Loucy (cell line): ENCODE data around the gene NHLRC2.

Source experiments
- H2AFZ ChIP-seq: fragments of 200-600 bp; sonication (generic); 2 replicates; pipeline ENCODE4 v1.6.0; 2016; ENCODE audit warnings: antibody characterized with exemption, mild to moderate bottlenecking, low read length, moderate library complexity
- H3F3A ChIP-seq: fragments of 200-600 bp; 2 replicates; pipeline ENCODE4 v1.6.0; 2016; ENCODE audit warnings: antibody characterized with exemption, low read depth, mild to moderate bottlenecking
- H3K27me3 ChIP-seq: fragments of 200-600 bp; sonication (generic); 2 replicates; pipeline ENCODE4 v1.6.1; 2014; ENCODE audit warnings: low read length, mild to moderate bottlenecking; ENCODE audit not compliant: insufficient read depth, poor library complexity, severe bottlenecking
- H3K36me3 ChIP-seq: fragments of 200-600 bp; sonication (generic); 2 replicates; pipeline ENCODE4 v1.6.1; 2016; ENCODE audit warnings: low read length; ENCODE audit not compliant: insufficient read depth
- H3K4me1 ChIP-seq: fragments of 200-600 bp; sonication (generic); 2 replicates; pipeline ENCODE4 v1.5.1; 2014; ENCODE audit warnings: low read length, mild to moderate bottlenecking; ENCODE audit not compliant: insufficient read depth, poor library complexity, severe bottlenecking
- H3K4me2 ChIP-seq: fragments of 200-600 bp; sonication (generic); 2 replicates; pipeline ENCODE4 v1.6.0; 2014; ENCODE audit warnings: antibody characterized with exemption, low read length, low read depth, mild to moderate bottlenecking; ENCODE audit not compliant: poor library complexity, severe bottlenecking
- H3K4me3 ChIP-seq: fragments of 200-600 bp; sonication (generic); 2 replicates; pipeline ENCODE4 v1.5.1; 2014; ENCODE audit warnings: low read length, mild to moderate bottlenecking, mixed read lengths; ENCODE audit not compliant: poor library complexity, severe bottlenecking
- H3K79me2 ChIP-seq: fragments of 200-600 bp; sonication (generic); 2 replicates; pipeline ENCODE4 v1.6.1; 2014; ENCODE audit warnings: low read length; ENCODE audit not compliant: insufficient read depth
- H3K9ac ChIP-seq: fragments of 200-600 bp; sonication (generic); 2 replicates; pipeline ENCODE4 v1.6.0; 2014; ENCODE audit warnings: mild to moderate bottlenecking, low read depth, low read length, moderate library complexity; ENCODE audit not compliant: poor library complexity, severe bottlenecking
- H3K9me2 ChIP-seq: fragments of 200-600 bp; sonication (generic); replicated peaks from 2 replicates; pipeline ENCODE4 v1.6.1; 2016; ENCODE audit warnings: low read depth, low read length, mixed read lengths
- H3K9me3 ChIP-seq: fragments of 200-600 bp; sonication (generic); 2 replicates; pipeline ENCODE4 v1.6.1; 2014; ENCODE audit warnings: mild to moderate bottlenecking, antibody characterized with exemption, low read length, low read depth; ENCODE audit not compliant: insufficient read depth
- H4K20me1 ChIP-seq: fragments of 200-600 bp; sonication (generic); 2 replicates; pipeline ENCODE4 v1.6.0; 2014; ENCODE audit warnings: antibody characterized with exemption, low read length, mild to moderate bottlenecking; ENCODE audit not compliant: insufficient read depth, poor library complexity, severe bottlenecking
- EZH2phosphoT487 ChIP-seq: fragments of 200-600 bp; IDR thresholded peaks from 2 replicates; pipeline ENCODE4 v1.6.1; 2018; ENCODE audit warnings: antibody characterized with exemption, mild to moderate bottlenecking, moderate library complexity, borderline replicate concordance
- TF ChIP-seq, protein P1 (sequence below): fragments of 200-600 bp; sonication (generic); conservative IDR thresholded peaks from 2 replicates; pipeline ENCODE4 v1.5.1; 2014; ENCODE audit warnings: mild to moderate bottlenecking, antibody characterized with exemption, low read length

NHLRC2 gene

DNA sequence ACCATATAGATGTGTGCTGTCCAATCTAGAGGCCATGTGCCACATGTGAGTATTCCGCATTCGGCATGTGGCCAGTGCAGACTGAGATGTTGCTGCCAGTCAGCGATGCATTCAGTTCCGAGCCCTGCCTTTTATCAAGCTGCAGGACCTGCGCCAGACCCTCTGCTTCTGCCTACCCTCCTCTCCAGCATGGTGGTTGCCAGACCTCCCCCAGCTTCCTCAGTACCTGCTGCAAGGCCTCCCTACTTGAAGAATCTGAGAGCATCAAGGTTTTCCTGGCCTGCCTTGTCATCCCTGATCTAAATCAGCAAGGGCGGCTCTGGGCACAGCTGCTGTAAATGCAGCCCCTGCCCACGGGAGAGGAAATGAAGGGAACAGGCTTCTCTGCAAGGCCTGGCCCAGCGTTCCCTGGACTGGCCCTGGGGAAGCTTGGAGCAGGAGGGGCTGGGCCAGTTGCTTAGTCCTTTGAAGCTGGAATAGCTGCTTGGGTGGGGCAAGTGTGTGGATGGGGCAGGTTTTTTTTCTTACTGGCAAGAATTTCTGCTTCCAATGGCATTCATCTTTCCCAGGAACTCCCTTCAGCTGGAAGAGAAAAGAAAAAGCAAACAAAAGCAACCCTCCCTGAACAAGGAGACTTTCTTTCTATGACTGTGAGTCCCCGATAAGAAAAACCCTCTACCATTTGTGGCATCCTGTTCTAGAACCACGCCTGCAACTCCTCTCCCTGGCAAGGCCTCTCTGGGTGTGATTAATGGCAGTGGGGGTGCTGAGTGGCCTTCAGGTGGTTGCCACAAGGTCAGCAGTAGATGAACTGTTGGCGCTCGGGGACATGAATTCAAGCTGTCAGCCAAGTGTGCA lies 93.0 kb downstream of the NHLRC2 start:
- H3K36me3 ChIP-seq: no peaks in the 10 kb centered on the region
- H3K4me1 ChIP-seq: peaks cover 44% of the 10 kb centered on the region
- peak overlapping the region; percentile 60 for H3K4me3 ChIP-seq
- H3K4me2 ChIP-seq: peak overlapping the region; percentile 74
- H3F3A ChIP-seq: peaks cover 12% of the 10 kb centered on the region
- no peaks in the 10 kb centered on the region for H4K20me1 ChIP-seq
- no peaks in the 10 kb centered on the region for H3K9me2 ChIP-seq
- TF ChIP-seq, protein P1, sequence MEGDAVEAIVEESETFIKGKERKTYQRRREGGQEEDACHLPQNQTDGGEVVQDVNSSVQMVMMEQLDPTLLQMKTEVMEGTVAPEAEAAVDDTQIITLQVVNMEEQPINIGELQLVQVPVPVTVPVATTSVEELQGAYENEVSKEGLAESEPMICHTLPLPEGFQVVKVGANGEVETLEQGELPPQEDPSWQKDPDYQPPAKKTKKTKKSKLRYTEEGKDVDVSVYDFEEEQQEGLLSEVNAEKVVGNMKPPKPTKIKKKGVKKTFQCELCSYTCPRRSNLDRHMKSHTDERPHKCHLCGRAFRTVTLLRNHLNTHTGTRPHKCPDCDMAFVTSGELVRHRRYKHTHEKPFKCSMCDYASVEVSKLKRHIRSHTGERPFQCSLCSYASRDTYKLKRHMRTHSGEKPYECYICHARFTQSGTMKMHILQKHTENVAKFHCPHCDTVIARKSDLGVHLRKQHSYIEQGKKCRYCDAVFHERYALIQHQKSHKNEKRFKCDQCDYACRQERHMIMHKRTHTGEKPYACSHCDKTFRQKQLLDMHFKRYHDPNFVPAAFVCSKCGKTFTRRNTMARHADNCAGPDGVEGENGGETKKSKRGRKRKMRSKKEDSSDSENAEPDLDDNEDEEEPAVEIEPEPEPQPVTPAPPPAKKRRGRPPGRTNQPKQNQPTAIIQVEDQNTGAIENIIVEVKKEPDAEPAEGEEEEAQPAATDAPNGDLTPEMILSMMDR: no peak
- no peak for TF ChIP-seq EZH2phosphoT487
- H3K9ac ChIP-seq: peak overlapping the region; percentile 75
- no peaks in the 10 kb centered on the region for H3K79me2 ChIP-seq
- peak overlapping the region; percentile 29; the same call in 1 of the 2 replicates for H2AFZ ChIP-seq
- H3K27me3 ChIP-seq: no peaks in the 10 kb centered on the region
- H3K9me3 ChIP-seq: no peaks in the 10 kb centered on the region

DNA sequence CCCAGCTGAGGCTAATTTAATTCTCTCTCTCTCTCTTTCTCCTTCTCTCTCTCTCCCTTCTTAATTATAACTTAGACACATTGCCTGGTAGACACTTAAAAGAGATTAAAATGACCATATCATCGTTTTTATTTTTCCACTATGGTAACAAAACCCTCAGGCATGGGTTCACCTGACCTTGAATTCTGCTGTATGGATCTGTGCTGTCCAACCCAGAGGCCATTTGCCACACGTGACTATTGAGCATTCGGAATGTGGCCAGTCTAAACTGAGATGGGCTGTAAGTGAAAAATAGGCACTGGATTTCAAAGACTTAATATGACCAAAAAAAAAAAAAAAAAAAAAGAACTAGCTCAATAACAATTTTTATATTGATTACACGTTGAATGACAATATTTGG lies 93.6 kb downstream of the NHLRC2 start:
- H3K36me3 ChIP-seq: no peaks in the 10 kb centered on the region

DNA sequence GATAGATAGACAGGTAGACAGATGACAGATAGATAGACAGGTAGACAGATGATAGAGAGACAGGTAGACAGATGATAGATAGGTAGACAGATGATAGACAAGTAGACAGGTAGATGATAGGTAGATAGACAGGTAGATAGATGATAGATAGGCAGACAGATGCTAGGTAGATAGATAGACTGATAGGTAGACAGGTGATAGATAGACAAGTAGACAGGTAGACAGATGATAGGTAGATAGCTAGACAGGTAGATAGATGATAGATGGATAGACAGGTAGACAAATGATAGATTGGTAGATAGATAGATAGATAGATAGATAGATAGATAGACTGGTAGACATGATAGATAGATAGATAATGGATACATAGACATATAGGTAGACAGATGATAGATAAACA lies 95.8 kb downstream of the NHLRC2 start:
- Histone ChIP-seq H3K9me2 (no peaks in the 10 kb centered on the region), H3K79me2 (no peaks in the 10 kb centered on the region), H3K4me1 (peaks cover 61% of the 10 kb centered on the region), H3K9ac (no peak overlapping the region), H3K9me3 (no peaks in the 10 kb centered on the region), H3K27me3 (no peaks in the 10 kb centered on the region), H4K20me1 (no peaks in the 10 kb centered on the region), H3K36me3 (no peaks in the 10 kb centered on the region), H3K4me2 (no peak overlapping the region), H3K4me3 (no peak overlapping the region), H3F3A (peaks cover 12% of the 10 kb centered on the region), H2AFZ (no peak overlapping the region)
- TF ChIP-seq, protein P1: no peak
- TF ChIP-seq EZH2phosphoT487: no peak

More for the DNA sequence above, 93.6 kb downstream of the NHLRC2 start:
- H3K9me3 ChIP-seq: no peaks in the 10 kb centered on the region
- H3K79me2 ChIP-seq: no peaks in the 10 kb centered on the region
- H3K4me3 ChIP-seq: peak overlapping the region; percentile 60
- no peaks in the 10 kb centered on the region for H4K20me1 ChIP-seq
- no peak for TF ChIP-seq EZH2phosphoT487
- TF ChIP-seq, protein P1: no peak
- H3K9ac ChIP-seq: peak overlapping the region; percentile 75
- peaks cover 12% of the 10 kb centered on the region for H3F3A ChIP-seq
- H3K4me1 ChIP-seq: peaks cover 44% of the 10 kb centered on the region
- no peaks in the 10 kb centered on the region for H3K9me2 ChIP-seq
- H2AFZ ChIP-seq: peak overlapping the region; percentile 29; the same call in 1 of the 2 replicates
- H3K4me2 ChIP-seq: peak overlapping the region; percentile 74
- H3K27me3 ChIP-seq: no peaks in the 10 kb centered on the region
